GM12873 (cell line): ENCODE data around the gene HUWE1.

Experiments used
- CTCF ChIP-seq: IDR thresholded peaks from 2 replicates; pipeline ENCODE4 v1.5.1; 2012; ENCODE audit warnings: low read depth, mild to moderate bottlenecking, moderate library complexity, low read length, control low read depth; ENCODE audit not compliant: insufficient read depth; ENCODE audit errors: missing control alignments

The HUWE1 gene

GRCh38 chrX:53659039-53659438 lies 27.5 kb downstream of the HUWE1 start:
- no peak for TF ChIP-seq CTCF

- TF ChIP-seq CTCF = no peak
These were observed 29.7 kb downstream of the HUWE1 start for GRCh38 chrX:53656845-53657244.

- no peak for TF ChIP-seq CTCF
These were observed 32.1 kb downstream of the HUWE1 start for GRCh38 chrX:53654376-53654775.

GRCh38 chrX:53644751-53645150 lies 41.8 kb downstream of the HUWE1 start:
- TF ChIP-seq CTCF = no peak

GRCh38 chrX:53642337-53642736 lies 44.2 kb downstream of the HUWE1 start:
- no peak for TF ChIP-seq CTCF

GRCh38 chrX:53639257-53639656 lies 47.3 kb downstream of the HUWE1 start:
- no peak for TF ChIP-seq CTCF

- TF ChIP-seq CTCF = no peak
These were observed 49.0 kb downstream of the HUWE1 start for GRCh38 chrX:53637479-53637878.

GRCh38 chrX:53631156-53631555 lies 55.4 kb downstream of the HUWE1 start:
- TF ChIP-seq CTCF = no peak
